ENCODE results near the gene SPRYD3. TPM values are rescaled to one million over a fixed set of nuclear protein-coding genes. Genes with fewer than 3 reads are reported as not detected.

SPRYD3 gene
- total and polyA plus RNA-seq, 11 donors: 26.0 to 94.7 (median 48.5) TPM

DNA sequence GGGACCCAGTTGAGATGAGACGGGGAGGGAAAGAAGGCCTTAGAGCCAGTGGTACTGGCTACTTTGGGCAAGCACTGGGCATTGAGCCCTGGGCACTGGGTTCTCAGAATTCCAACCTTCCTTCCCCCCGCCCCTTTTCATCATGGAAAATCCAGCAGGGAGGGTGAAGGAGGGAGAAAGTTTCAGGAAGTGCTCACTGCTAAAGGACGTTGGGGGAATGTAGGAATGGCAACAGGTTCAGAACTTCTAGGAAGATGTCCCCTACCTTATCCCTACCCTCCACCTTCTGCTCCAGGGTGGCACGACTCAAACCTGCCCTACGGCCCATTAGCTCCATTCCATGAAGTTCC is 33.5 kb downstream of the SPRYD3 start:
- Histone ChIP-seq H3K36me3 (peaks cover 0 to 23% (median 2%) of the 10 kb centered on the region in 9 donors), H3K4me3 (peak overlapping the region in 11 of 12 donors; percentile 57 to 84 (median 77)), H3K27me3 (no peaks in the 10 kb centered on the region), H3K27ac (peak overlapping the region; percentile 96 to 100 (median 98)), H3K4me1 (peaks cover 7 to 71% (median 53%) of the 10 kb centered on the region in 12 donors), H3K9me3 (no peaks in the 10 kb centered on the region)
- intact Hi-C loops (cut with DNase I): loop anchor here in 2 of 10 donors (5.0 kb wide), 2 partner anchors 38 to 52 kb away; partner anchors contain the start of genes EIF4B (in 1 of the 2) and IGFBP6 (in 1 of the 2)
- TF ChIP-seq POLR2A (IDR thresholded peaks at IDR 0.05) (peak in 1 of 2 donors; percentile 52), CTCF (IDR thresholded peaks at IDR 0.05) (no peak)
- no peak for ATAC-seq
- WGBS, 4 donors: 34 to 45% (median 37%) methylated on average over 5 of the region's 5 CpGs
- peak in 3 of 5 donors; percentile 32 to 60 (median 37) for DNase-seq

DNA sequence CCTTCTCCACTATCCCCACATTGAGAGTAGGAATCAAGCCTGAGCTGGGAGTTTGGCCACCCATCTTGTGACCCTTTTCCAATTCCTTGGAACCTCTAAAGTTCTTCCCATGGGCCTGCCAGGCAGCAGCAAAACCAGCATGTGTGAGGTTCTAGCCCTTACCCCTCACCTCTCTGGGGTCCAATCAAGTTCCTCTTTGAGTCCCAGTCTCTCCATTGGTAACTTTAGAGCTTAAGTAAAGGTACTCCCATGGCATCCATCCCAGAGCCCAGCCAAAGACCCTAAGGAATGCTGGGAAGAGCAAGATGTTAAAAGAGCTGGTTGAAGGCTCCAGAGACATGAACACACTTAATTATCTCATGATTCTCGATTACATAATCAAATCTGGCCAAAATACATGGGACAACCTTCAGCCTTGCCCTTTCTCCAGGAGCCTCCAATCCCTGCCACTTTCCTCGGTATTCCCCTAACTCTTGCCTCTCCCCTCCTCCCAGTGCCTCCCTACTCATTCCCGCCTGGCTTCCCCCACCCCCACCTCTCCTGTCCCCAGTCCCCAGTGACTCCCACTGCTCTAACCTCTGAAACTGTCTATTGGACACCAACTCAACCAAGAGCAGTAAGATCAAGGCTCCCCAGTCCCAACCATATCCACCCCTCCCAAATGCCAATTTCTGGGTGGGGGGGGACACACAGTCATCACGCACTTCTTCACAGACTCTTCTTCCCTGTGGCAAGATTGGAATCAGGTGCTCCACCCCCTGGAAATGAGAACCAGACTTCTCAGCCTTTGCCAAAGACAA is 34.1 kb downstream of the SPRYD3 start:
- no peak for TF ChIP-seq CTCF (IDR thresholded peaks at IDR 0.05)
- TF ChIP-seq POLR2A (IDR thresholded peaks at IDR 0.05): no peak
- Histone ChIP-seq H3K4me1 (peaks cover 7 to 65% (median 53%) of the 10 kb centered on the region in 12 donors), H3K27me3 (no peaks in the 10 kb centered on the region), H3K4me3 (peak overlapping the region in 9 of 12 donors; percentile 58 to 84 (median 79)), H3K27ac (peak overlapping the region; percentile 96 to 100 (median 98)), H3K9me3 (no peaks in the 10 kb centered on the region), H3K36me3 (peaks cover 0 to 29% (median 8%) of the 10 kb centered on the region in 9 donors)
- DNase-seq: peak in 1 of 5 donors; percentile 9
- WGBS, 4 donors: 61 to 74% (median 63%) methylated on average over 4 of the region's 4 CpGs
- intact Hi-C loops (cut with DNase I): loop anchor here in 2 of 10 donors (5.0 kb wide), 2 partner anchors 38 to 52 kb away; partner anchors contain the start of genes EIF4B (in 1 of the 2) and IGFBP6 (in 1 of the 2)
- no peak for ATAC-seq

DNA sequence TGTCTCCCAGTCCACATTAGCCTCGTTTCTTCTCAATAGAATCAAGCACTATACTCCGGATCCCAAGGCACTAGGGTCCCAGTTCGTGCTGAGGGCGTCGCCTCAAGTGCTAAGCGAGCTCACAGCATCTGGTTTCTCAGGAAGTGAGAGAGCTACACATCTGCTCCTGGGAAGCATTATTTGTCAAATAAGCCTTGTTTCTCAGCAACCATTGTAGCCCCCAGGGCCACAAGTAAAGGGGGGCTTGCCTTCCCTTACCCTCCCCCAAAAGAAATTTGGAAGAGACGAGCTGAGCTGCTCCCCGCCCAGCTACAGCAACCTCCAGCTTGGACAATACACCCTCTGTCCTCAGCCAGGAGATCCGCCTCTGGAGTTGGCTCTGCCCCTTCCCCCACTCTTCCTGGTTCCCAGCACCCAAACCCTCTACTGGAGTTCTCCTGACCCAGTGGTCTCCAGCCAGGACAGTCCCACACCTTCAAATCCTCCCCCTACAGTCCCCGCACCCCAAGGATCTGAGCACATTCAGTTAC is 35.1 kb downstream of the SPRYD3 start:
- Histone ChIP-seq H3K9me3 (no peaks in the 10 kb centered on the region), H3K4me3 (peak overlapping the region in 5 of 12 donors; percentile 7 to 84 (median 11)), H3K27ac (peak overlapping the region; percentile 11 to 100 (median 98)), H3K4me1 (peaks cover 7 to 59% (median 50%) of the 10 kb centered on the region in 12 donors), H3K36me3 (peaks cover 0 to 38% (median 18%) of the 10 kb centered on the region in 9 donors), H3K27me3 (no peaks in the 10 kb centered on the region)
- DNase-seq: peak in 3 of 5 donors; percentile 45 to 61 (median 56)
- intact Hi-C loops (cut with DNase I): no loop called here
- TF ChIP-seq POLR2A (IDR thresholded peaks at IDR 0.05): no peak
- no peak for TF ChIP-seq CTCF (IDR thresholded peaks at IDR 0.05)
- 37 to 56% (median 48%) methylated on average over 6 to 10 of the region's 10 CpGs for WGBS, 4 donors
- ATAC-seq: no peak

Data from heart left ventricle (tissue), 16 donors.